22Rv1 (cell line): ENCODE data around the gene SH3BGRL2.

Source experiments
- ZFX ChIP-seq: fragments of 450-650 bp; IDR thresholded peaks from 2 replicates; pipeline ENCODE4 v1.6.1; 2017; ENCODE audit warnings: antibody characterized with exemption, borderline replicate concordance
- TF ChIP-seq, protein P1 (sequence below): fragments of 450-650 bp; IDR thresholded peaks from 2 replicates; pipeline ENCODE4 v1.5.1; 2017; ENCODE audit warnings: mild to moderate bottlenecking

GRCh38 chr6:79684876-79685275, 53.7 kb downstream of the SH3BGRL2 start:
- TF ChIP-seq, protein P1, sequence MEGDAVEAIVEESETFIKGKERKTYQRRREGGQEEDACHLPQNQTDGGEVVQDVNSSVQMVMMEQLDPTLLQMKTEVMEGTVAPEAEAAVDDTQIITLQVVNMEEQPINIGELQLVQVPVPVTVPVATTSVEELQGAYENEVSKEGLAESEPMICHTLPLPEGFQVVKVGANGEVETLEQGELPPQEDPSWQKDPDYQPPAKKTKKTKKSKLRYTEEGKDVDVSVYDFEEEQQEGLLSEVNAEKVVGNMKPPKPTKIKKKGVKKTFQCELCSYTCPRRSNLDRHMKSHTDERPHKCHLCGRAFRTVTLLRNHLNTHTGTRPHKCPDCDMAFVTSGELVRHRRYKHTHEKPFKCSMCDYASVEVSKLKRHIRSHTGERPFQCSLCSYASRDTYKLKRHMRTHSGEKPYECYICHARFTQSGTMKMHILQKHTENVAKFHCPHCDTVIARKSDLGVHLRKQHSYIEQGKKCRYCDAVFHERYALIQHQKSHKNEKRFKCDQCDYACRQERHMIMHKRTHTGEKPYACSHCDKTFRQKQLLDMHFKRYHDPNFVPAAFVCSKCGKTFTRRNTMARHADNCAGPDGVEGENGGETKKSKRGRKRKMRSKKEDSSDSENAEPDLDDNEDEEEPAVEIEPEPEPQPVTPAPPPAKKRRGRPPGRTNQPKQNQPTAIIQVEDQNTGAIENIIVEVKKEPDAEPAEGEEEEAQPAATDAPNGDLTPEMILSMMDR = no peak
- no peak for TF ChIP-seq ZFX
